A549 (cell line): ENCODE results near the gene PCDH15.

Source experiments
- CEBPB ChIP-seq, 2 experiments: fragments of >200 bp in 1 of 2; sonication (Bioruptor Twin) in 1 of 2; formaldehyde crosslinking in 1 of 2; IDR thresholded peaks; 2 replicates each; pipeline ENCODE4 v1.6.1; 2012 to 2016
- EHF ChIP-seq: fragments of 250-450 bp; sonication (Bioruptor Pico); IDR thresholded peaks from 2 replicates; pipeline ENCODE4 v1.5.0; 2020; ENCODE audit warnings: mild to moderate bottlenecking
- FOSL2 ChIP-seq, 2 experiments: fragments of 450-650 bp in 1 of 2; fragments of >200 bp in 1 of 2; sonication (Bioruptor Twin) in 1 of 2; formaldehyde crosslinking; IDR thresholded peaks; 2 replicates each; pipeline versions ENCODE4 v1.5.0 to v1.6.1; 2016 to 2020; ENCODE audit warnings: mild to moderate bottlenecking in 1 of 2, moderate library complexity in 1 of 2
- GATA3 ChIP-seq: IDR thresholded peaks from 2 replicates; pipeline ENCODE4 v1.6.1; 2012; ENCODE audit warnings: borderline replicate concordance
- JUNB ChIP-seq: fragments of >200 bp; sonication (Bioruptor Twin); formaldehyde crosslinking; IDR thresholded peaks from 2 replicates; pipeline ENCODE4 v1.6.1; 2016
- MAFK ChIP-seq: fragments of 450-650 bp; IDR thresholded peaks from 2 replicates; pipeline ENCODE4 v1.6.1; 2014; ENCODE audit not compliant: partially characterized antibody
- POLR2A ChIP-seq: IDR thresholded peaks from 2 replicates; pipeline ENCODE4 v1.6.1; 2012; ENCODE audit warnings: mild to moderate bottlenecking, low read length
- POLR2AphosphoS2 ChIP-seq: conservative IDR thresholded peaks from 2 replicates; pipeline ENCODE4 v1.6.1; 2012; ENCODE audit warnings: low read length, improper control_type of control experiment, inconsistent platforms
- RAD21 ChIP-seq, 2 experiments: fragments of >200 bp in 1 of 2; sonication (Bioruptor Twin) in 1 of 2; formaldehyde crosslinking in 1 of 2; IDR thresholded peaks in 1 of 2; conservative IDR thresholded peaks in 1 of 2; 2 replicates in 1 of 2; 3 replicates in 1 of 2; pipeline ENCODE4 v1.6.1; 2012 to 2018; ENCODE audit warnings: inconsistent platforms in 1 of 2
- RCOR1 ChIP-seq: fragments of 150-350 bp; IDR thresholded peaks from 2 replicates; pipeline ENCODE4 v1.6.1; 2014; ENCODE audit warnings: antibody characterized with exemption, low read length, low read depth
- SMC3 ChIP-seq: fragments of >200 bp; sonication (Bioruptor Twin); formaldehyde crosslinking; IDR thresholded peaks from 3 replicates; pipeline ENCODE4 v1.6.1; 2018; ENCODE audit warnings: inconsistent platforms
- SREBF2 ChIP-seq: fragments of 450-650 bp; IDR thresholded peaks from 2 replicates; pipeline ENCODE4 v1.6.1; 2014; ENCODE audit warnings: mild to moderate bottlenecking, moderate library complexity
- TP53 ChIP-seq: fragments of 250-450 bp; sonication (Bioruptor Pico); IDR thresholded peaks from 2 replicates; pipeline ENCODE4 v1.5.0; 2021; ENCODE audit warnings: mild to moderate bottlenecking, moderate library complexity
- TF ChIP-seq, protein P1 (sequence below): fragments of >200 bp; sonication (Bioruptor Twin); formaldehyde crosslinking; IDR thresholded peaks from 3 replicates; pipeline ENCODE4 v1.5.1; 2016

DNA sequence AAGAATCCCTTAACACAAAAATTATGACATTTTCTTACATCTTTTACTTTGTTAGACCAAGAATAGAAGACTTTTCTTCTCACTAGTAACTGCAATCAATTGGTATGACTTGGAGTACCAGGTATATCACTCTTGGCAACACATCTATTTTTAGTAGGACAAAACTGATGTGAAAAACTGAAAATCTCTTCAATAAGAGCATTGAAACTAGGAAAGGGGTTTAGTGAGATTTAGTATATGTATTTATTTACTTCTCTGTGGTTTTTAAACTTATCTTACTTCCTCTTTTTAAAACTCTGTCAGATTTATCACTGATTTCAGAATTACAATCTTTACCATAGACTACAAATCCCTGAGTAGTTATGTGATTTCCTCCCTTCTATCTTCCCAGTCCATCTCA lies 366.2 kb downstream of the PCDH15 start:
- no peak for TF ChIP-seq TP53 (CRISPR knock-in tag)
- TF ChIP-seq MAFK: no peak
- TF ChIP-seq POLR2AphosphoS2: no peak
- TF ChIP-seq, protein P1, sequence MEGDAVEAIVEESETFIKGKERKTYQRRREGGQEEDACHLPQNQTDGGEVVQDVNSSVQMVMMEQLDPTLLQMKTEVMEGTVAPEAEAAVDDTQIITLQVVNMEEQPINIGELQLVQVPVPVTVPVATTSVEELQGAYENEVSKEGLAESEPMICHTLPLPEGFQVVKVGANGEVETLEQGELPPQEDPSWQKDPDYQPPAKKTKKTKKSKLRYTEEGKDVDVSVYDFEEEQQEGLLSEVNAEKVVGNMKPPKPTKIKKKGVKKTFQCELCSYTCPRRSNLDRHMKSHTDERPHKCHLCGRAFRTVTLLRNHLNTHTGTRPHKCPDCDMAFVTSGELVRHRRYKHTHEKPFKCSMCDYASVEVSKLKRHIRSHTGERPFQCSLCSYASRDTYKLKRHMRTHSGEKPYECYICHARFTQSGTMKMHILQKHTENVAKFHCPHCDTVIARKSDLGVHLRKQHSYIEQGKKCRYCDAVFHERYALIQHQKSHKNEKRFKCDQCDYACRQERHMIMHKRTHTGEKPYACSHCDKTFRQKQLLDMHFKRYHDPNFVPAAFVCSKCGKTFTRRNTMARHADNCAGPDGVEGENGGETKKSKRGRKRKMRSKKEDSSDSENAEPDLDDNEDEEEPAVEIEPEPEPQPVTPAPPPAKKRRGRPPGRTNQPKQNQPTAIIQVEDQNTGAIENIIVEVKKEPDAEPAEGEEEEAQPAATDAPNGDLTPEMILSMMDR: no peak
- no peak for TF ChIP-seq EHF (CRISPR knock-in tag)
- no peak for TF ChIP-seq RAD21 (conservative IDR thresholded peaks at IDR 0.05 in 1 of 2, IDR thresholded peaks at IDR 0.05 in 1 of 2)
- no peak for TF ChIP-seq CEBPB (IDR thresholded peaks at IDR 0.05)
- no peak for TF ChIP-seq GATA3
- TF ChIP-seq SREBF2: no peak
- no peak for TF ChIP-seq RCOR1
- no peak for TF ChIP-seq JUNB
- TF ChIP-seq POLR2A: no peak
- no peak for TF ChIP-seq SMC3
- TF ChIP-seq FOSL2 (IDR thresholded peaks at IDR 0.05): no peak
- TF ChIP-seq FOSL2 (CRISPR knock-in tag; IDR thresholded peaks at IDR 0.05): no peak
